HT-29 (cell line): Measurements from ENCODE around the gene ATF7. TPM values are rescaled to one million over a fixed set of nuclear protein-coding genes. Genes with fewer than 3 reads are reported as not detected.

Experiments used
- DNase-seq: peaks from one replicate; pipeline ENCODE4 v3.0.0-alpha.2; 2015; ENCODE audit warnings: low spot score
- small RNA-seq: library from RNA; depleted of rRNA; stranded (forward); fragments of <200 nt; gene quantifications from one replicate; pipeline ENCODE3, GENCODE V24; 2014
- total RNA-seq: library from RNA; depleted of rRNA; stranded (reverse); fragments of >200 nt; shearing (Covaris generic); gene quantifications from 2 replicates; pipeline ENCODE4 v1.2.3, GENCODE V29; 2014; rRNA removed

ATF7 gene
- total RNA-seq, 1 experiment from 2014 or later: 7.5 TPM

DNA sequence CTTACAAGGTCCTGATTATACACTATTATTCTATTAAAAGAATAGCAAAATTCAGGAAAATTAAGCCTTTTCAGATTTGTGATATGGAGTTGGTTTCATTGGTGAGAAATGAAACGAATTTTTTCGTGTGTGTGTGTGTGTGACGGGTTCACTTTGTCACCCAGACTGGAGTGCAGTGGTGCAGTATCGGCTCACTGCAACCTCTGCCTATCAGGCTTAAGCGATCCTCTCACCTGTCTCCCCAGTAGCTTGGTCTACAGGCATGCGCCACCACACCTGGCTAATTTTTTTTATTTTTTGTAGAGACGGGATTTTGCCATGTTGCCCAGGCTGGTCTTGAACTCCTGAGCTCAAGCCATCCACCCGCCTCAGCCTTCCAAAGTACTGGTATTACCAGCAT lies 164.6 kb downstream of the ATF7 start:
- no peak for DNase-seq

DNA sequence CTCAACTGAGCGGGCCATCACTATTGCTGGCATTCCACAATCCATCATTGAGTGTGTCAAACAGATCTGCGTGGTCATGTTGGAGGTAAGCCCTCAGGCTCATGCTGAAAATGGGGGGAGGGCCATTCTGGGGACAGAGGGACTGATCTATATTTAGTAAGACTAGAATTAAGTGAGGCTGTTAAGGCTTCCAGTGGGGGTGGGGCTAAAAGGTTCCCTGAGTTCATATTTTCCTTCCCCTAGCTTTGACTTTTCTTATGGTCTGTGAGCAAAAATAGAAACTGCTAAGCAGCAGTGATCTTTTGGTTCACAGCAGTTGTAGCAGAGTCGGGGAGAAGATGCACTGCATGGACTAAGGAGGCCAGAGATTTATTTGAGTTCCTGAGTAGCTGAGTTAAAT lies 165.1 kb downstream of the ATF7 start:
- no peak for DNase-seq

DNA sequence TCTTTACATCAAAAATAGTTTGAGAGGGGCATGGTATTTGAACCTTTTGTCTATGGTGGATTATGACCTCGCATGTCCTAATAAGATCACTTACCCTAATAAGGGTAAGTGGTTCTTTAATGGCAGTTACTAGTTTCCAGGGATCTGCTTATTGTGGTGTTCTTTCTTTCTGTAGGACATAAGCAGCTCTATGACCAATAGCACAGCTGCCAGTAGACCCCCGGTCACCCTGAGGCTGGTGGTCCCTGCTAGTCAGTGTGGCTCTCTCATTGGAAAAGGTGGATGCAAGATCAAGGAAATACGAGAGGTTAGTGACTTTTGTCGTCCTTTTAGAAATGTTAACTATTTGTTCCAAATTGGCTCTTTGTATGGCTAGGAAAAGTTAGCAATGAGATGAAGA lies 167.1 kb downstream of the ATF7 start:
- no peak for DNase-seq

Small RNA genes within 50 kb of the gene (small RNA-seq; reads per million reads assigned to genes)
- gene AC023509.3: not detected

Other genes with a start within 250 kb of the ATF7 start
- gene SP1, start 246.2 kb downstream of the ATF7 start, total RNA-seq: 52.0 and 56.5 TPM in 2 replicates
- not detected in 2 replicates for gene AMHR2, start 202.5 kb downstream of the ATF7 start, total RNA-seq
- 122 and 134 TPM in 2 replicates for gene PRR13, start 184.6 kb downstream of the ATF7 start, total RNA-seq
- gene PCBP2, start 174.3 kb downstream of the ATF7 start, total RNA-seq: 127 and 135 TPM in 2 replicates
- gene MAP3K12, start 126.9 kb downstream of the ATF7 start, total RNA-seq: 0.84 and 3.2 TPM in 2 replicates
- gene TARBP2, start 125.1 kb downstream of the ATF7 start, total RNA-seq: 68.9 and 89.2 TPM in 2 replicates
- not detected in 2 replicates for gene NPFF, start 118.9 kb downstream of the ATF7 start, total RNA-seq
- 379 and 381 TPM in 2 replicates for gene ATP5MC2, start 49.7 kb upstream of the ATF7 start, total RNA-seq
- gene CALCOCO1, start 101.1 kb upstream of the ATF7 start, total RNA-seq: 39.9 and 64.4 TPM in 2 replicates
- gene CISTR, start 125.6 kb upstream of the ATF7 start, total RNA-seq: not detected in 2 replicates